ENCODE results near the gene TNS3.
A peak's percentile ranks its signal among the peaks of the same experiment; 100 is the strongest.

TNS3 gene

DNA sequence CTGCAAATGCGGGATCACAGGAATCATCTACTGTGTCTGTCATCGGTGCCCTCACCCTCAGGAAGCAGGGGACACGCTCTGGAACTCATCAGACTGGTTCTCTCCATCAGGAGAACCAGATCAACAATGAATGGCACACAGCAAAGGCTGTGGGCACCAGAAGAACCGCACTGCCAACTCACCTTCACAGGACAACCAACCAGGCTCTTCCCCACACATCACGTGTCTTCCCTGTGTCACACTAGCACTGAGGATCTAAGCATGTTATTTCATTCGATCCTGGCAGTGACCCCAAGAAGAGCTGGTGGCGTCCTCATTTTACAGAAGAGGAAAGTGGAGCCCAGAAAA, 106.1 kb downstream of the TNS3 start:
- DNase-seq (ENCODE audit: extremely low spot score), result no peak
- ChIA-PET POLR2A (no interaction called here), CTCF (interaction anchor here (1.2 kb wide), 1 partner anchor 210 kb away, joined by 3 read pairs; no protein-coding TSS in a partner anchor)
- TF ChIP-seq, protein P1, sequence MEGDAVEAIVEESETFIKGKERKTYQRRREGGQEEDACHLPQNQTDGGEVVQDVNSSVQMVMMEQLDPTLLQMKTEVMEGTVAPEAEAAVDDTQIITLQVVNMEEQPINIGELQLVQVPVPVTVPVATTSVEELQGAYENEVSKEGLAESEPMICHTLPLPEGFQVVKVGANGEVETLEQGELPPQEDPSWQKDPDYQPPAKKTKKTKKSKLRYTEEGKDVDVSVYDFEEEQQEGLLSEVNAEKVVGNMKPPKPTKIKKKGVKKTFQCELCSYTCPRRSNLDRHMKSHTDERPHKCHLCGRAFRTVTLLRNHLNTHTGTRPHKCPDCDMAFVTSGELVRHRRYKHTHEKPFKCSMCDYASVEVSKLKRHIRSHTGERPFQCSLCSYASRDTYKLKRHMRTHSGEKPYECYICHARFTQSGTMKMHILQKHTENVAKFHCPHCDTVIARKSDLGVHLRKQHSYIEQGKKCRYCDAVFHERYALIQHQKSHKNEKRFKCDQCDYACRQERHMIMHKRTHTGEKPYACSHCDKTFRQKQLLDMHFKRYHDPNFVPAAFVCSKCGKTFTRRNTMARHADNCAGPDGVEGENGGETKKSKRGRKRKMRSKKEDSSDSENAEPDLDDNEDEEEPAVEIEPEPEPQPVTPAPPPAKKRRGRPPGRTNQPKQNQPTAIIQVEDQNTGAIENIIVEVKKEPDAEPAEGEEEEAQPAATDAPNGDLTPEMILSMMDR (IDR thresholded peaks at IDR 0.05; ENCODE audit: control extremely low read depth, extremely low read depth, low read depth, missing control alignments), result no peak

DNA sequence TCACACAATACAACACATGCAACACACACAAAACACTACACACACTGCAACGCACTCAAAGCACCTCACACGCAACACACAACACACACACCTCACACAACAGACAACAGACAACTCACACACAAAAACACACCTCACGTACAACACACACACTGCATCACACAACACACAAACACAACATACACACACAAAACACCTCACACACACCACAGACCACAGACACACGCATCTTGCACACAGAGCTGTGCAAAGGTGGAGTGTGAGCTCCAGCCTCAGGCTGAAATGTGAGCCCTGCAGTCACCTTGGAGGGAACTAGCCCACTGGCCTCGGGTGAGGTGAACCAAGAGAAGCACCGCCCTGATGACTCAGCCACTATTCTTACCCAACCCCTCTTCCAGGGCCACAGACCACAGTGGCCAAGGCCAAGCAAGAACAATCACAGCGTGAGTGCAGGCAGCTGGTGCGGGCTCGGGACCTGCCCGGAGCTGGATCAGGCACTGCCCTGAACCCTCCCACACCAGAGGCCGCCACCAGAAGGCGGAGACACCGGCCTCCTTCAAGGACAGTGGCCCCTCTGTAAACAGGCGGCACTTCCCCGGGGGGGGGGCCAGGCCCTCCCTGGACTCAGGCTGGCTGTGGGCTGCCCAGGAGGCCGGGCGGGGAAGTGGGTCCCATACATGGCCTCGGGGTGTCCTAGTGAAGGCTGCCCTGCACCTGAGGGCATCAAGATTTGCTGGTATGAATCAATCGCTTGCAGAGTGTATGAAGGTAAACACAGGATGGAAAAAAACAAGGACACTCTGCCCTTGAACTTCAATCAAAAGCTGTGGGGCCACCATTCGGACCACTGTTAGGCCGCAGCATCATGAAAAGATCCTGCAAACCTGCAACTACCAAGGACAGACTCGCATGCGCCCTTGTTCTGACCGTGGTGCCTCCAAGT, 106.7 kb downstream of the TNS3 start:
- CTCF ChIA-PET, result interaction anchor here (1.2 kb wide), 1 partner anchor 209 kb away, joined by 3 read pairs; no protein-coding TSS in a partner anchor
- DNase-seq (ENCODE audit: extremely low spot score), result peak; percentile 83
- POLR2A ChIA-PET, result no interaction called here

DNA sequence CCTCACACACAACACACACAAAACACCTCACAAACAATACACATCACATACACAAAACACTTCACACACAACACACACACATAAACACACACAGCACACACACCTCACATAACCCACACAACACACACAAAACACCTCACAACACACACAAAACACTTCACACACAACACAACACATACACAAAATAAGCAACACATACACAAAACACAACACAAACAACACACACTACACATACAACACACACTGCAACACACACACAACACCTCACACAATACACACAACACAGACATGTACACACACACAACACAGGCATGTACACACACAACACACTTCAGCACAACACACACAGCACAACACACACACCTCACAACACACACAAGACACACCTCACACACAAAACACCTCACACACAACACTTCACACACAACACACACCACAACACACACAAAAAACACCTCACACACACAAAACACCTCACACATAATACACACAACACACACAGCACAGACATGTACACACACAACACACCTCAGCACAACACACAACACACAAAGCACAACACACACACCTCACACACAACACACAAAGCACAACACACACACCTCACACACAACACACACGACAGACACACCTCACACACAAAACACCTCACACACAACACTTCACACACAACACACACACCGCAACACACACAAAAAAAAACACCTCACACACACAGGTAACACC, 107.5 kb downstream of the TNS3 start:
- ChIA-PET CTCF (interaction anchor here (1.2 kb wide), 1 partner anchor 208 kb away, joined by 3 read pairs; no protein-coding TSS in a partner anchor), POLR2A (no interaction called here)
- TF ChIP-seq, protein P1 (IDR thresholded peaks at IDR 0.05; ENCODE audit: control extremely low read depth, extremely low read depth, low read depth, missing control alignments), result no peak
- DNase-seq (ENCODE audit: extremely low spot score), result no peak

More for the DNA sequence above, 106.7 kb downstream of the TNS3 start:
- TF ChIP-seq, protein P1 (IDR thresholded peaks at IDR 0.05; ENCODE audit: control extremely low read depth, extremely low read depth, low read depth, missing control alignments), result peak; percentile 8

DNA sequence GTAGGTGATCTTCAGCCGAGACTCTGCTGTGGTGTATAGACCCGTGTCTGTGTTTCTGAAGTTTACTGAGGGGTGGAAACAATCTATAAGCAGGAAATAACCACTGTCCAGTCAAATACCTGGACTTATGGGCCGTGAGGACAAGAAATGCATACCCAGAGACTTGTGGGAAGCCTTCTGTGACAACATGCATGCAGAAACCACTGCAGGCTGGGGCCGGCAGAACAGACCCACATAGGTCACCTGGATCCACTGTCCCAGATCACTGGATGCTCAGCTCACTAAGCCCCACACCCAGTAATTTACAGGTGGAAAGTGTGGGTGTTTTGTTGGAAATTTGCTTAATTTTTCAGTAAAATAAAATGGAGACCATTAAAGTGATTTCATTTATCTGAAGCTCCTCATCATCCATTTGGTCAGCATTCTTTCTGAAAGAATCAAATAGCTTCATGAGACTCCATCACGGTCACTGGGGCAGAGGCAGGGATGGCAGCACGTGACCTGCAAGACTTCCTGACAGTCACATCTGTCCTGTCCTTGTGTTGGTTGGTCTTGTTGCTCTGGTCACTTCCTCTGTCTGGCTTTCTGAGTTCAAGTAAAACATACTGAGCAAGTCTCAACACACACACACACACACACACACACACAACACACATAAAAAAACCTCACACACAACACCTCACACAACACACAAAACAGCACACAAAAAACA, 108.3 kb downstream of the TNS3 start:
- CTCF ChIA-PET, result no interaction called here

DNA sequence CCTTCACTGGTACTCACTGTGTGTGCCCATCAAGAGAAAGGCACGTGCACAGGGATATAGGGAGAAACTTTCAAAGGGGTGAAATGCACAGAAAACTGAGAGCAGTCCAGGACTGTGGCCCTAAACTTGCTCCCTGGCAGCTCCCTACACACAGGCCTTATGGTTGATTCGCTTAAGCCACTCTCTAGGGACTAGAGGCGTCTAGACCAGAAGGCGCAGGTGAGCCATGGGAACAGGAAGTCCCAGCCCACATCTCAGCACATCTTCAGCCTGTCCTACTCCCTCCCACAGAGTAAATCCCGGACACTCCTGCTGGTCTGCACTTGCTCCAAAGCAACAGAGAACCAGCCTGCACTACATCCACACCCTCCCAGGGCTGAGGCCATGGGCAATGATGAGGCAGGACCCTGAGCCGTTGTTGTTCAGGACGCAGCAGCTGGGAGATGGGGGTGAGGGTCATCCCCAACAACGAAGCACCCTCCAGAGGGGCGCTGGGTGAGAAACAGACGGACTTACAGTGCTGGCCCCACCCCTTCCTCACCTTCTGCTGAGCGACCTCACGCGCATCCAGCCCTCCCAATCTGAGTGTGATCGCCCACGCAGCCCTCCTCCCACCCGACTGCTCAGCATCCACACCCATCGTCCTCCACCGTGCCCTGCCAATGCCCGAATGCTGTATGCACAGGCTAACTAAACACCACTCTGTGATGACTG, 109.3 kb downstream of the TNS3 start:
- TF ChIP-seq, protein P1 (IDR thresholded peaks at IDR 0.05; ENCODE audit: control extremely low read depth, extremely low read depth, low read depth, missing control alignments), result no peak
- POLR2A ChIA-PET, result no interaction called here
- CTCF ChIA-PET, result no interaction called here
- DNase-seq (ENCODE audit: extremely low spot score), result no peak

More for the DNA sequence above, 108.3 kb downstream of the TNS3 start:
- DNase-seq (ENCODE audit: extremely low spot score), result peak; percentile 51
- TF ChIP-seq, protein P1 (IDR thresholded peaks at IDR 0.05; ENCODE audit: control extremely low read depth, extremely low read depth, low read depth, missing control alignments), result no peak
- POLR2A ChIA-PET, result no interaction called here

All from GM10248 (cell line).